MM.1S (cell line): ENCODE data around the gene NRP2.

Experiments used
- EZH2 ChIP-seq: fragments of 300-600 bp; sonication (generic); optimal IDR thresholded peaks from 2 replicates; pipeline ENCODE3; 2017; ENCODE audit warnings: low read depth, mild to moderate bottlenecking, antibody characterized with exemption, low read length, mixed read lengths
- EZH2phosphoT487 ChIP-seq: fragments of 300-600 bp; sonication (generic); IDR thresholded peaks from 2 replicates; pipeline ENCODE4 v1.6.1; 2018; ENCODE audit warnings: antibody characterized with exemption, low read length
- TF ChIP-seq, protein P1 (sequence below): fragments of 300-600 bp; sonication (generic); IDR thresholded peaks from 2 replicates; pipeline ENCODE4 v1.5.1; 2016; ENCODE audit warnings: antibody characterized with exemption, low read length, mixed read lengths

DNA sequence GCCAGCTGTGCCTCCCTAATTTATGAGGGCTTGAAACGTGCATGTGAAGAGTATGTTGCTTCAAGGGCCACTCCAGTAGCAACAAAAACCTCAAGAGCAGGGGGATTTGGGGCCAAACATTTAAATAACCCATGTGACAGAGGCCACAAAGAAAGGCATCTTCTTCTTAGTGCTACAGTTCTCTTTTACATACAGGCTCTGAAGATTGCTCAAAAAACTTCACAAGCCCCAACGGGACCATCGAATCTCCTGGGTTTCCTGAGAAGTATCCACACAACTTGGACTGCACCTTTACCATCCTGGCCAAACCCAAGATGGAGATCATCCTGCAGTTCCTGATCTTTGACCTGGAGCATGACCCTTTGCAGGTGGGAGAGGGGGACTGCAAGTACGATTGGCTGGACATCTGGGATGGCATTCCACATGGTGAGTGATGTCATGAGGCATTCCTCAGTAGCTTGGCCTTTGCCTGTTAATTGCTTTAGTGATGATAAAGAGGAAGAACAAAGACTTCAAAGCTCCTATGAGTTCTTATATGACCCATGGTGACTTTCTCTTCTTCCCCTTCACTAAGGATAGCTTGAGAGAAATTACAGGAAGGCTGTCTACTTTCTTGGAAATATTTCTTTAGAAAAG lies 40.1 kb downstream of the NRP2 start:
- no peak for TF ChIP-seq EZH2
- TF ChIP-seq, protein P1, sequence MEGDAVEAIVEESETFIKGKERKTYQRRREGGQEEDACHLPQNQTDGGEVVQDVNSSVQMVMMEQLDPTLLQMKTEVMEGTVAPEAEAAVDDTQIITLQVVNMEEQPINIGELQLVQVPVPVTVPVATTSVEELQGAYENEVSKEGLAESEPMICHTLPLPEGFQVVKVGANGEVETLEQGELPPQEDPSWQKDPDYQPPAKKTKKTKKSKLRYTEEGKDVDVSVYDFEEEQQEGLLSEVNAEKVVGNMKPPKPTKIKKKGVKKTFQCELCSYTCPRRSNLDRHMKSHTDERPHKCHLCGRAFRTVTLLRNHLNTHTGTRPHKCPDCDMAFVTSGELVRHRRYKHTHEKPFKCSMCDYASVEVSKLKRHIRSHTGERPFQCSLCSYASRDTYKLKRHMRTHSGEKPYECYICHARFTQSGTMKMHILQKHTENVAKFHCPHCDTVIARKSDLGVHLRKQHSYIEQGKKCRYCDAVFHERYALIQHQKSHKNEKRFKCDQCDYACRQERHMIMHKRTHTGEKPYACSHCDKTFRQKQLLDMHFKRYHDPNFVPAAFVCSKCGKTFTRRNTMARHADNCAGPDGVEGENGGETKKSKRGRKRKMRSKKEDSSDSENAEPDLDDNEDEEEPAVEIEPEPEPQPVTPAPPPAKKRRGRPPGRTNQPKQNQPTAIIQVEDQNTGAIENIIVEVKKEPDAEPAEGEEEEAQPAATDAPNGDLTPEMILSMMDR: no peak
- TF ChIP-seq EZH2phosphoT487: no peak
